Muscle of arm (tissue), 12 donors: ENCODE data around the gene IQCH. TPM values are rescaled to one million over a fixed set of nuclear protein-coding genes. Genes with fewer than 3 reads are reported as not detected.

ENCODE experiments used
- polyA plus RNA-seq, 12 donors: library from polyadenylated mRNA; unstranded; fragments of 120-200 nt; gene quantifications; one replicate each; pipeline ENCODE4 v1.2.1, GENCODE V29; 2013; ENCODE audit not compliant: insufficient read length in 12 of 12

The IQCH gene
- polyA plus RNA-seq, 12 donors: 0.80 to 1.7 (median 0.93) TPM; not detected in 2

Other genes starting within 250 kb of the IQCH start
- gene SMAD3, start 189.2 kb upstream of the IQCH start, polyA plus RNA-seq: 10 to 100 TPM in 11 of 12 donors, not detected in 1; 22.4 to 79.5 (median 26.0) TPM
- gene AAGAB, start 125 bp upstream of the IQCH start, polyA plus RNA-seq: 10 to 100 TPM in 11 of 12 donors, not detected in 1; 14.0 to 27.3 (median 24.5) TPM